GM23248 (cell line): Measurements from ENCODE around the gene TARS3. TPM values are rescaled to one million over a fixed set of nuclear protein-coding genes. Genes with fewer than 3 reads are reported as not detected.

ENCODE experiments used
- DNase-seq: peaks from one replicate; pipeline ENCODE4 v3.0.0-alpha.2; 2015
- H2AFZ ChIP-seq: fragments of 200-600 bp; sonication (generic); 2 replicates; pipeline ENCODE4 v1.6.1; 2016; ENCODE audit warnings: antibody characterized with exemption
- H3F3A ChIP-seq: fragments of 200-600 bp; sonication (generic); 2 replicates; pipeline ENCODE4 v1.6.1; 2016; ENCODE audit warnings: mild to moderate bottlenecking, antibody characterized with exemption, mixed run types; ENCODE audit not compliant: insufficient read depth
- H3K27ac ChIP-seq: fragments of 200-600 bp; sonication (generic); 2 replicates; pipeline ENCODE4 v1.5.1; 2016; ENCODE audit warnings: mild to moderate bottlenecking
- H3K27me3 ChIP-seq: fragments of 200-600 bp; sonication (generic); replicated peaks from 2 replicates; pipeline ENCODE4 v1.6.1; 2016; ENCODE audit warnings: mild to moderate bottlenecking; ENCODE audit not compliant: insufficient read depth
- H3K36me3 ChIP-seq: fragments of 200-600 bp; sonication (generic); 2 replicates; pipeline ENCODE4 v1.6.1; 2016; ENCODE audit warnings: low read depth, mild to moderate bottlenecking
- H3K4me1 ChIP-seq: fragments of 200-600 bp; sonication (generic); 2 replicates; pipeline ENCODE4 v1.6.1; 2016; ENCODE audit warnings: mild to moderate bottlenecking; ENCODE audit not compliant: insufficient read depth
- H3K4me2 ChIP-seq: fragments of 200-600 bp; sonication (generic); one replicate; pipeline ENCODE4 v1.6.1; 2016; ENCODE audit warnings: mild to moderate bottlenecking; ENCODE audit not compliant: unreplicated experiment
- H3K4me3 ChIP-seq: fragments of 200-600 bp; sonication (generic); 2 replicates; pipeline ENCODE4 v1.5.1; 2016; ENCODE audit warnings: mild to moderate bottlenecking
- H3K79me2 ChIP-seq: fragments of 200-600 bp; sonication (generic); 2 replicates; pipeline ENCODE4 v1.6.1; 2016; ENCODE audit warnings: mild to moderate bottlenecking; ENCODE audit not compliant: insufficient read depth
- H3K9ac ChIP-seq: fragments of 200-600 bp; sonication (generic); 2 replicates; pipeline ENCODE4 v1.6.1; 2016; ENCODE audit warnings: mild to moderate bottlenecking
- H3K9me2 ChIP-seq: fragments of 200-600 bp; sonication (generic); 2 replicates; pipeline ENCODE4 v1.6.1; 2016; ENCODE audit warnings: mixed run types, mild to moderate bottlenecking, moderate library complexity; ENCODE audit not compliant: insufficient read depth
- H3K9me3 ChIP-seq: fragments of 200-600 bp; sonication (generic); one replicate; pipeline ENCODE4 v1.6.1; 2017; ENCODE audit warnings: low read depth
- H4K20me1 ChIP-seq: fragments of 200-600 bp; sonication (generic); 2 replicates; pipeline ENCODE4 v1.6.0; 2016; ENCODE audit not compliant: insufficient read depth
- EZH2 ChIP-seq: fragments of 200-600 bp; sonication (generic); IDR thresholded peaks from 2 replicates; pipeline ENCODE4 v1.6.1; 2018; ENCODE audit warnings: antibody characterized with exemption, mild to moderate bottlenecking; ENCODE audit not compliant: insufficient read depth, poor library complexity, severe bottlenecking
- EZH2phosphoT487 ChIP-seq: fragments of 200-600 bp; sonication (generic); IDR thresholded peaks from 2 replicates; pipeline ENCODE4 v1.6.1; 2018; ENCODE audit warnings: antibody characterized with exemption, moderate library complexity, mild to moderate bottlenecking, low read depth; ENCODE audit not compliant: insufficient read depth
- WGBS, 2 experiments: methylation state at CpG; one replicate each; pipeline ENCODE4 v1.1.6; 2015 to 2017; ENCODE audit warnings: low lambda C conversion rate in 2 of 2, low coverage in 1 of 2; ENCODE audit errors: missing lambda C conversion rate in 2 of 2; 5-methylcytosine and 5-hydroxymethylcytosine counted together
- in situ Hi-C: fragments of 300-500 bp; cut with MboI; formaldehyde crosslinking; loops from 2 replicates; pipeline ENCODE4 v1.15.0; 2020
- polyA plus RNA-seq: library from polyadenylated mRNA; unstranded; fragments of >200 nt; fragmentation: Nextera tagmentation; extraction: Ambion mirVana; gene quantifications from 2 replicates; pipeline ENCODE4 v1.2.1, GENCODE V29; 2016
- total RNA-seq: library from RNA; depleted of rRNA; stranded (reverse); fragments of >200 nt; shearing (Covaris generic); gene quantifications from 2 replicates; pipeline ENCODE4 v1.2.3, GENCODE V29; 2014

TARS3 gene
- total and polyA plus RNA-seq, 2 experiments from 2014 or later, result 7.9 to 8.1 TPM

DNA sequence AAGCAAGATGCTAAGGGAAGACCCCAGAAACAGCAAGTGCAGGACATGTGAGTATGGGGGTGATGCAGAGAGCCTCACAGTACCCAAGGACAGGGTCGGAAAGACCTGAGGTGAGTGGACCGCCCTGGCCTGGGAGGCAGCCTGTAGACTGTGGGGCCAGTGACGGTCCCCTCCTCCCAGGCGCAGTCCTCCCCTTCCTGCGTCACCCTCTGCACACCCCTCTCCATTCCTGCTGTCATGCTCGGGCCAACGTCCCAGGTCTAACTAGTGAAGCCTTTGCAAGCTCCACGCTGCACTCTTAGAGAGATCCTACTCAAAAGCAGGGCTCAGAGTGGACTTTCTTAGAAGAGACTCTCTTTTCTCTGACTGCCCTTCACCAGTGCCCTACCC, 113.7 kb downstream of the TARS3 start:
- Histone ChIP-seq H3K27ac (no peak overlapping the region), H3K4me3 (no peak overlapping the region), H3K4me2 (no peak overlapping the region), H3K9me3 (no peaks in the 10 kb centered on the region), H3K9me2 (no peaks in the 10 kb centered on the region), H3F3A (no peaks in the 10 kb centered on the region), H2AFZ (no peak overlapping the region), H3K36me3 (no peaks in the 10 kb centered on the region), H4K20me1 (no peaks in the 10 kb centered on the region), H3K79me2 (no peaks in the 10 kb centered on the region), H3K27me3 (no peaks in the 10 kb centered on the region; the same call in 1 of the 2 replicates), H3K4me1 (peaks cover 2% of the 10 kb centered on the region; the same call in 1 of the 2 replicates), H3K9ac (no peak overlapping the region)
- DNase-seq, result no peak
- 88 to 92% methylated on average over 7 to 8 of the region's 8 CpGs for WGBS, 2 experiments
- in situ Hi-C loops, result no loop called here
- no peak for TF ChIP-seq EZH2phosphoT487

DNA sequence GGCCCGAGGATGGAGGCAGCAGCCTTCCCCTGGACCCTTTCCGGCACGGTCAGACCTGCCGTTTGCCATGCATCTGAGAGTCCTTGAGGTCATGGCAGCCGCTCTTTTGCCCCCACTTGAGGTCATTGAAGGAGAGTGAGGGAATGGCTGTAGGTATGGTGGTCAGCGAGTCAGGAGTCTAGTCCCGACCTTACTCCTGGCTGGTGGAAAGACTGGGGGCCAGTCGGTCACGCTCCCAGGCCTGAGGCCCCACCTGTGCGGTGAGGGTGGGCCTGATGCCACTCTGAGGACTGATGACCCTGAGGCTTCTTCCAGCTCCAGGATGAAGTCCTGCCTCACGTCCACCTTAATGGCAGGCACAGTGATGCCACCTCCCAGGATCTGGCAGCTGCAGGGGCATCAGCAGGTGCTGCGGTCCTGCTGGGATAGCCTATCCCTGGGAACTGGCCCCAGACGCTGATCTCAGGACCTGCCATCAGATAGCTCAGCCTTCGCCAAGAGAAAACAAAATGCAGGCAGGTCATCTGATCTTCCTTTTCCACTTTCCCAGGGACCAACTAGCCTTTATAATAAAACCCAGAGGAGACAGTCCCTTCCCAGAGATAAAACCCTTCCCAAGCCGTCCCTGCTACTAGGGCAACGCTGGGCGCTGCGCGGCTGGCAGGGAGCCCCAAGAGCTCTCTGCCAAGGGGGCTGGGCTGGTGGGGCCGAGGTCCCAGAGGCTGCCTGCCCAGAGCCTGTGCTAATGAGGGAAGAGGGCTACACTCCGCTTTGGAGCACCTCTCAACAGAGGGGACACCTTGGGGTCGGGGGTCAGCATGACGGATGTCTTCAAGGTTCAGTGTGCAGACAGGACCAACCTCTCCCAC, 114.3 kb downstream of the TARS3 start:
- Histone ChIP-seq H3K9me3 (no peaks in the 10 kb centered on the region), H2AFZ (no peak overlapping the region), H3K79me2 (no peaks in the 10 kb centered on the region), H3K4me2 (no peak overlapping the region), H3K27me3 (no peaks in the 10 kb centered on the region; the same call in 1 of the 2 replicates), H3K9ac (no peak overlapping the region), H3K9me2 (no peaks in the 10 kb centered on the region), H4K20me1 (no peaks in the 10 kb centered on the region), H3K4me1 (no peaks in the 10 kb centered on the region), H3K27ac (no peak overlapping the region), H3F3A (no peaks in the 10 kb centered on the region), H3K36me3 (no peaks in the 10 kb centered on the region), H3K4me3 (no peak overlapping the region)
- DNase-seq, result no peak
- in situ Hi-C loops, result no loop called here
- no peak for TF ChIP-seq EZH2
- no peak for TF ChIP-seq EZH2phosphoT487
- WGBS, 2 experiments, result 68 to 71% methylated on average over 23 of the region's 23 CpGs

DNA sequence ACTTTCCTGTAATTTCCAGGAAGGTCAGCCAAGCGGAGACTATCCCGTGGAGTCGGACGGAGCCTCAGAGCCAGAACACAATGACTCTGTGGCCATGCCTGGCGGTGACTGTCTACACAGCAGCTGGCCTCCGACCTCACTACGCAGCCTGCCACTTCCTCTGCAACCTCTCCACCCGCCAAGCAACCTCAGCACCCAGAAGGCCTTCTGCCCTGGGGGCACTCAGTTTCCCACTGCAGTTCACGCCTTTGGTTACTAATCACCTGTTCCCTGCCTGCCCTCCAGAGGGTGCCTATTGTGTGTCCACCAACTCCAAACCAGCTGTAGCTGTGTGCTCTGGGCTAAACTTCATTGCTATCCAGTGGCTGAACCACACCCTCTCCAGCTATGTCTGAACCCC, 116.1 kb downstream of the TARS3 start:
- Histone ChIP-seq H3K27ac (no peak overlapping the region), H3K9ac (no peak overlapping the region), H3K9me2 (no peaks in the 10 kb centered on the region), H3K27me3 (no peaks in the 10 kb centered on the region; the same call in 1 of the 2 replicates), H3K4me3 (no peak overlapping the region), H3F3A (no peaks in the 10 kb centered on the region), H3K36me3 (no peaks in the 10 kb centered on the region), H3K4me2 (no peak overlapping the region), H3K79me2 (no peaks in the 10 kb centered on the region), H3K4me1 (no peaks in the 10 kb centered on the region), H4K20me1 (no peaks in the 10 kb centered on the region), H3K9me3 (no peaks in the 10 kb centered on the region), H2AFZ (no peak overlapping the region)
- WGBS, 2 experiments, result 74 to 81% methylated on average over 9 of the region's 9 CpGs
- TF ChIP-seq EZH2phosphoT487 (no peak), EZH2 (no peak)
- in situ Hi-C loops, result no loop called here
- no peak for DNase-seq

DNA sequence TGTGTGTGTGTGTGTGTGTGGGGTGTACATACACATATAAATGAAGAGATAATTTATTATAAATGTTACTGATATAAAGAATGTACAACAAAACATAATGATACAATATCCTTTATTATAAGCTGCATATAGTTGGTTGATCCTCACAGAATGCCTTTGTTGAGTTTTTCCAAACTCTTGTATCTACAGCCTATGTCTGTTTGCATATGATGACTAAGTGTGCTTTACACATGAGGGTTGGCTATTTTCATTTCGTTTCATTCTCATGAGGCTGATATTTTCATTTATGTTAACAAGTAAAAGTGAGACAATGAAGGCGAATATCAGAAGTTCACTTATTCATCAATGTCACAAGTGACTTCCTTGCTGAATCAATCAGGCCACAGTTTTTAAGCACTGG, 117.2 kb downstream of the TARS3 start:
- no peak for TF ChIP-seq EZH2phosphoT487
- no peak for TF ChIP-seq EZH2
- no peak for DNase-seq

More for the DNA sequence above, 117.2 kb downstream of the TARS3 start:
- H3K4me2 ChIP-seq, result no peak overlapping the region
- no peak overlapping the region for H2AFZ ChIP-seq
- no peaks in the 10 kb centered on the region; the same call in 1 of the 2 replicates for H3K27me3 ChIP-seq
- no peak overlapping the region for H3K9ac ChIP-seq
- H3K79me2 ChIP-seq, result no peaks in the 10 kb centered on the region
- WGBS, 2 experiments, result 59 to 60% methylated on average over 2 of the region's 2 CpGs
- H3K27ac ChIP-seq, result no peak overlapping the region
- no peaks in the 10 kb centered on the region for H3K9me3 ChIP-seq
- no peaks in the 10 kb centered on the region for H3K9me2 ChIP-seq
- H3K36me3 ChIP-seq, result no peaks in the 10 kb centered on the region
- H3F3A ChIP-seq, result no peaks in the 10 kb centered on the region
- in situ Hi-C loops, result no loop called here
- no peaks in the 10 kb centered on the region for H3K4me1 ChIP-seq
- no peak overlapping the region for H3K4me3 ChIP-seq
- H4K20me1 ChIP-seq, result no peaks in the 10 kb centered on the region
